Measurements from ENCODE around the gene MUCL3.

DNA sequence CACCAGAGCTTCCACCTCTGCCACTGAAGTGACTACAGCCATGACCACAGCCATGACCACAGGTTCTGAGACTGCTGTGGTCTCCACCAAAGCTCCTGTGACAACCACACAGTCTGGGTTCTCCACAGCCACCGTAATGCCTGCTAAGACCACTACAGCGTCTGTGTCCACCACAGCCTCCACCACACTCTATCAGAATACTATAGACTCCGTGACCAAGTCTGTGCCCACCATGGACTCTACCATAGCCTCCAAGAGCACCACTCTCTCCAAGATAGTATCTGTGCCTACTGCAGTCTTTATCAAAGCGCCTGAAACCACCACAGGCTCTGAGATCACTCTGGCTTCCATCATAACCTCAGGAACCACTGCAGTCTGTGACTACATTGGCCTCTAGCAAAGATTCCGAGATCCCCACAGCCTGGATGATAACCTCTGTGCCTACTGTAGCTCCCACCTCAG, 24.4 kb downstream of the MUCL3 start:
- TF ChIP-seq, protein P1, sequence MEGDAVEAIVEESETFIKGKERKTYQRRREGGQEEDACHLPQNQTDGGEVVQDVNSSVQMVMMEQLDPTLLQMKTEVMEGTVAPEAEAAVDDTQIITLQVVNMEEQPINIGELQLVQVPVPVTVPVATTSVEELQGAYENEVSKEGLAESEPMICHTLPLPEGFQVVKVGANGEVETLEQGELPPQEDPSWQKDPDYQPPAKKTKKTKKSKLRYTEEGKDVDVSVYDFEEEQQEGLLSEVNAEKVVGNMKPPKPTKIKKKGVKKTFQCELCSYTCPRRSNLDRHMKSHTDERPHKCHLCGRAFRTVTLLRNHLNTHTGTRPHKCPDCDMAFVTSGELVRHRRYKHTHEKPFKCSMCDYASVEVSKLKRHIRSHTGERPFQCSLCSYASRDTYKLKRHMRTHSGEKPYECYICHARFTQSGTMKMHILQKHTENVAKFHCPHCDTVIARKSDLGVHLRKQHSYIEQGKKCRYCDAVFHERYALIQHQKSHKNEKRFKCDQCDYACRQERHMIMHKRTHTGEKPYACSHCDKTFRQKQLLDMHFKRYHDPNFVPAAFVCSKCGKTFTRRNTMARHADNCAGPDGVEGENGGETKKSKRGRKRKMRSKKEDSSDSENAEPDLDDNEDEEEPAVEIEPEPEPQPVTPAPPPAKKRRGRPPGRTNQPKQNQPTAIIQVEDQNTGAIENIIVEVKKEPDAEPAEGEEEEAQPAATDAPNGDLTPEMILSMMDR (IDR thresholded peaks at IDR 0.05 in 4 of 5, conservative IDR thresholded peaks at IDR 0.05 in 1 of 5), result no peak
- no peak for TF ChIP-seq POLR2A (IDR thresholded peaks at IDR 0.05)
